Astrocyte (in vitro differentiated cells and primary cell): Measurements from ENCODE around the gene OPN1SW. TPM values are rescaled to one million over a fixed set of nuclear protein-coding genes. Genes with fewer than 3 reads are reported as not detected.

ENCODE experiments used
- DNase-seq: peaks from one replicate; pipeline ENCODE4 v3.0.0-alpha.2; 2010; ENCODE audit warnings: low read depth
- FAIRE-seq: peaks from 2 replicates; lab custom pipeline; 2011; peaks lifted over from hg19 to GRCh38; lab: Jason Lieb, UNC
- H2AFZ ChIP-seq: 2 replicates; pipeline ENCODE4 v1.6.0; 2012; ENCODE audit warnings: low read depth, low read length, inconsistent platforms
- H3K27ac ChIP-seq: 2 replicates; pipeline ENCODE4 v1.5.1; 2011; ENCODE audit warnings: low read depth, low read length, inconsistent platforms
- H3K27me3 ChIP-seq: 2 replicates; pipeline ENCODE4 v1.6.0; 2011; ENCODE audit warnings: low read length, inconsistent platforms; ENCODE audit not compliant: insufficient read depth
- H3K36me3 ChIP-seq: 2 replicates; pipeline ENCODE4 v1.5.1; 2011; ENCODE audit warnings: low read length, inconsistent platforms; ENCODE audit not compliant: insufficient read depth
- H3K4me1 ChIP-seq: 2 replicates; pipeline ENCODE4 v1.5.1; 2011; ENCODE audit warnings: low read length, inconsistent platforms; ENCODE audit not compliant: insufficient read depth
- H3K4me2 ChIP-seq: 2 replicates; pipeline ENCODE4 v1.6.0; 2012; ENCODE audit warnings: low read length, inconsistent platforms
- H3K4me3 ChIP-seq: 2 replicates; pipeline ENCODE4 v1.5.1; 2011; ENCODE audit warnings: low read depth, mild to moderate bottlenecking, low read length, inconsistent platforms; ENCODE audit not compliant: insufficient read depth
- H3K79me2 ChIP-seq: 2 replicates; pipeline ENCODE4 v1.6.0; 2012; ENCODE audit warnings: mild to moderate bottlenecking, low read length, inconsistent platforms; ENCODE audit not compliant: insufficient read depth
- H3K9ac ChIP-seq: 2 replicates; pipeline ENCODE4 v1.6.0; 2012; ENCODE audit warnings: mild to moderate bottlenecking, low read length, inconsistent platforms
- H3K9me3 ChIP-seq: 2 replicates; pipeline ENCODE4 v1.5.1; 2012; ENCODE audit warnings: low read depth, mild to moderate bottlenecking, low read length, inconsistent platforms; ENCODE audit not compliant: insufficient read depth
- H4K20me1 ChIP-seq: 2 replicates; pipeline ENCODE4 v1.6.0; 2012; ENCODE audit warnings: low read length, inconsistent platforms; ENCODE audit not compliant: insufficient read depth
- H3K27ac Mint-ChIP-seq: one replicate; pipeline ENCODE4 v1.8.0; 2021; ENCODE audit warnings: mild to moderate bottlenecking, mixed read lengths; ENCODE audit not compliant: unreplicated experiment
- H3K27me3 Mint-ChIP-seq: one replicate; pipeline ENCODE4 v1.8.0; 2021; ENCODE audit warnings: low read depth, mixed read lengths; ENCODE audit not compliant: unreplicated experiment
- H3K36me3 Mint-ChIP-seq: one replicate; pipeline ENCODE4 v1.8.0; 2021; ENCODE audit warnings: low read depth, mixed read lengths; ENCODE audit not compliant: unreplicated experiment
- H3K4me1 Mint-ChIP-seq: one replicate; pipeline ENCODE4 v1.8.0; 2021; ENCODE audit warnings: low read depth, mixed read lengths; ENCODE audit not compliant: unreplicated experiment
- H3K4me3 Mint-ChIP-seq: one replicate; pipeline ENCODE4 v1.8.0; 2021; ENCODE audit warnings: mild to moderate bottlenecking, moderate library complexity, mixed read lengths; ENCODE audit not compliant: unreplicated experiment
- H3K9me3 Mint-ChIP-seq: one replicate; pipeline ENCODE4 v1.8.0; 2021; ENCODE audit warnings: mild to moderate bottlenecking, mixed read lengths; ENCODE audit not compliant: unreplicated experiment
- EZH2 ChIP-seq: IDR thresholded peaks from 2 replicates; pipeline ENCODE4 v1.6.1; 2012; ENCODE audit warnings: mild to moderate bottlenecking, low read length, inconsistent platforms; ENCODE audit not compliant: insufficient read depth
- total RNA-seq: library from RNA; stranded (reverse); gene quantifications from 2 replicates; pipeline ENCODE4 v1.2.1, GENCODE V29; 2021
- TF ChIP-seq, protein P1 (sequence below): IDR thresholded peaks from 2 replicates; pipeline ENCODE4 v1.5.1; 2011; ENCODE audit warnings: low read depth, mild to moderate bottlenecking, inconsistent platforms, low read length, moderate library complexity; ENCODE audit not compliant: insufficient read depth

The OPN1SW gene
- total RNA-seq, 1 donor from 2014 or later = not detected

DNA sequence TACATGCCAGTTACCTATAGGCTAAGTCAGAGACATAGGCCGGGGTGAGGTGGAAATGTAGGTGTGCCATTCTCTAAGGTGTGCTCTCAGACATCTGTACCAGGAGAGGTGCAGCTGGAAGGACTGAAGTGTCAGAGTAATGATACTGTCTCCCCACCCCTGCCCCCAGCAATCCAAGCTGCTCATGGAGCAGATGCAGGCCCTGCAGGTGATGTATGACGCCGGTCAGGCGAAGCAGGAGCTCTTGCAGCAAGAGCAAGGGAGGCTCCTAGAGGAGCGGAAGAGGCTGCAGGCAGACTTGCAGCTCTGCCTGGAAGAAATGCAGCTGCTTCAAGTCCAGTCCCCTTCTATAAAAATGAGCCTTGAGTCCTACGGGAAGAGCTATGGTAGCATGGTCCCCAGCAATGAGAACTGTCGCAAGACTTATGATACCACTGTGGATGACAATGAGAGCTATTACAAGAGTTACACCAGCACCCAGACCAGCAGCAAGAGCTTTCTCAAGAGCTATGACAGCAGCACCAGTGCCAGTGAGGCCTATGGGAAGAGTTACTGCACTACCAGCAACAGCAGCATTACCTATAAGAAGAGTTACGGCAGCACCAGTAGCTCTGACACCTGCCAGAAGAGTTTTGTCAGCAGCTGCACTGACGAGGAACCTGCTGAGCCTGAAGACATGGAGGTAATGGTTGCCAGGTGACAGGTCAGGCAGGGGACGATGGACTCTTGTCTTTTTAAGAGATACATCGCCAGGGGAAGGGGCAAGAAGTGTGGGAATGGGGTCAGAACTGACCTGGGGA is 36.2 kb upstream of the OPN1SW start:
- H3K9me3 Mint-ChIP-seq = peaks cover 2% of the 10 kb centered on the region
- H4K20me1 ChIP-seq = no peaks in the 10 kb centered on the region
- no peak for TF ChIP-seq EZH2
- TF ChIP-seq, protein P1, sequence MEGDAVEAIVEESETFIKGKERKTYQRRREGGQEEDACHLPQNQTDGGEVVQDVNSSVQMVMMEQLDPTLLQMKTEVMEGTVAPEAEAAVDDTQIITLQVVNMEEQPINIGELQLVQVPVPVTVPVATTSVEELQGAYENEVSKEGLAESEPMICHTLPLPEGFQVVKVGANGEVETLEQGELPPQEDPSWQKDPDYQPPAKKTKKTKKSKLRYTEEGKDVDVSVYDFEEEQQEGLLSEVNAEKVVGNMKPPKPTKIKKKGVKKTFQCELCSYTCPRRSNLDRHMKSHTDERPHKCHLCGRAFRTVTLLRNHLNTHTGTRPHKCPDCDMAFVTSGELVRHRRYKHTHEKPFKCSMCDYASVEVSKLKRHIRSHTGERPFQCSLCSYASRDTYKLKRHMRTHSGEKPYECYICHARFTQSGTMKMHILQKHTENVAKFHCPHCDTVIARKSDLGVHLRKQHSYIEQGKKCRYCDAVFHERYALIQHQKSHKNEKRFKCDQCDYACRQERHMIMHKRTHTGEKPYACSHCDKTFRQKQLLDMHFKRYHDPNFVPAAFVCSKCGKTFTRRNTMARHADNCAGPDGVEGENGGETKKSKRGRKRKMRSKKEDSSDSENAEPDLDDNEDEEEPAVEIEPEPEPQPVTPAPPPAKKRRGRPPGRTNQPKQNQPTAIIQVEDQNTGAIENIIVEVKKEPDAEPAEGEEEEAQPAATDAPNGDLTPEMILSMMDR = no peak
- H3K9ac ChIP-seq = no peak overlapping the region
- FAIRE-seq (no peak), DNase-seq (no peak)
- no peak overlapping the region for H3K4me2 ChIP-seq
- no peaks in the 10 kb centered on the region for H3K79me2 ChIP-seq
- peaks cover 14% of the 10 kb centered on the region for H3K36me3 Mint-ChIP-seq
- H3K27me3 Mint-ChIP-seq = peaks cover 7% of the 10 kb centered on the region
- H3K4me1 Mint-ChIP-seq = peaks cover 10% of the 10 kb centered on the region
- peaks cover 2% of the 10 kb centered on the region for H3K27me3 ChIP-seq
- H3K9me3 ChIP-seq = no peaks in the 10 kb centered on the region
- no peak overlapping the region for H3K4me3 Mint-ChIP-seq
- H3K27ac ChIP-seq = no peak overlapping the region
- no peaks in the 10 kb centered on the region for H3K36me3 ChIP-seq
- no peak overlapping the region for H2AFZ ChIP-seq
- no peak overlapping the region for H3K27ac Mint-ChIP-seq
- no peak overlapping the region for H3K4me3 ChIP-seq
- H3K4me1 ChIP-seq = no peaks in the 10 kb centered on the region

DNA sequence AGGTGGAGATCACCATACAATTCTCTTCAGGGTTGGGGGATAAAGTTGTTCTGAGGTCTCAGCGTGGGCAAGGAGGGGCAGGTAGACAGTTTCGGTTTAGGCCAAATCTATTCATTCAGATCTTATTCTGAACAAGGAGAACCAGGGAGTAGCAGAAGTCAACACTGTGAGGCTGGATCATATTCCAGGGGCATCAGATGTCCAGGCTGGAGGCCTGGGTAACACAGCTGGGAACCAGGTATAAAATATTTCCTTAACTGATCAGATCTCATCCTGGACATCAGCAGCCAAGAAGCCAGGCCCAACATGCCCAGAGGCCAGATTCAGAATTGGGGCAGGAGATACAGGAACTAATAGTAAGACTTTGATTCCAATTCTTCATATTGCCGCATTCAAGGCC is 35.4 kb upstream of the OPN1SW start:
- H3K36me3 ChIP-seq = peaks cover 1% of the 10 kb centered on the region

More for the DNA sequence above, 35.4 kb upstream of the OPN1SW start:
- Histone ChIP-seq H2AFZ (no peak overlapping the region), H3K4me3 (no peak overlapping the region), H3K79me2 (no peaks in the 10 kb centered on the region), H3K4me2 (no peak overlapping the region), H3K9me3 (no peaks in the 10 kb centered on the region), H3K4me1 (no peaks in the 10 kb centered on the region), H3K9ac (no peak overlapping the region), H4K20me1 (no peaks in the 10 kb centered on the region), H3K27ac (no peak overlapping the region), H3K27me3 (peaks cover 2% of the 10 kb centered on the region)
- Mint-ChIP-seq H3K9me3 (no peaks in the 10 kb centered on the region), H3K4me3 (peak overlapping the region; percentile 2), H3K4me1 (peaks cover 10% of the 10 kb centered on the region), H3K36me3 (peaks cover 18% of the 10 kb centered on the region), H3K27me3 (peaks cover 7% of the 10 kb centered on the region), H3K27ac (no peak overlapping the region)
- DNase-seq (no peak), FAIRE-seq (no peak)
- TF ChIP-seq EZH2 = no peak
- TF ChIP-seq, protein P1 = no peak
